Spinal cord (tissue), 10 donors: ENCODE results near the gene KLF16. TPM values are rescaled to one million over a fixed set of nuclear protein-coding genes. Genes with fewer than 3 reads are reported as not detected.
"Not testable (repeated sequence)": the region's sequence is repeated elsewhere in the genome, so short reads cannot be mapped to it uniquely, and the experiment has no call there.

ENCODE experiments used
- DNase-seq, 6 donors: peaks; one replicate each; pipeline versions ENCODE4 v3.0.0 to v3.0.0-alpha.2; 2013 to 2015; ENCODE audit warnings: low spot score in 6 of 6, low read depth in 4 of 6
- H3K27ac ChIP-seq: one replicate; pipeline ENCODE4 v1.5.1; 2013; ENCODE audit warnings: low read depth, low read length, control low read depth
- H3K27me3 ChIP-seq: one replicate; pipeline ENCODE4 v1.6.1; 2013; ENCODE audit warnings: low read length; ENCODE audit not compliant: control insufficient read depth, insufficient read depth
- H3K36me3 ChIP-seq: one replicate; pipeline ENCODE4 v1.6.1; 2013; ENCODE audit warnings: low read length; ENCODE audit not compliant: control insufficient read depth, insufficient read depth
- H3K4me1 ChIP-seq: one replicate; pipeline ENCODE4 v1.6.1; 2013; ENCODE audit warnings: low read length; ENCODE audit not compliant: control insufficient read depth, insufficient read depth
- H3K4me3 ChIP-seq: one replicate; pipeline ENCODE4 v1.5.1; 2013; ENCODE audit warnings: low read depth, low read length, control low read depth
- H3K9me3 ChIP-seq: one replicate; pipeline ENCODE4 v1.6.1; 2013; ENCODE audit warnings: low read length; ENCODE audit not compliant: control insufficient read depth, insufficient read depth
- WGBS: methylation state at CpG from one replicate; pipeline ENCODE4 v1.1.5; 2013; ENCODE audit warnings: missing lambda C conversion rate; ENCODE audit not compliant: insufficient coverage; 5-methylcytosine and 5-hydroxymethylcytosine counted together
- polyA plus RNA-seq, 2 donors: library from polyadenylated mRNA; unstranded; fragments of 120-200 nt; gene quantifications; one replicate each; pipeline ENCODE4 v1.2.1, GENCODE V29; 2013; ENCODE audit not compliant: insufficient read length in 2 of 2
- total RNA-seq, 2 donors: library from RNA; depleted of rRNA in 1 of 2; stranded (reverse); fragments of 120-200 nt in 1 of 2; fragments of >200 nt in 1 of 2; gene quantifications; one replicate each; pipeline versions ENCODE4 v1.2.3 to v1.2.4, GENCODE V29; 2013 to 2014
- donor health status: healthy.

Gene KLF16
- total and polyA plus RNA-seq, 4 donors, result 1.8 to 13.4 (median 7.3) TPM

DNA sequence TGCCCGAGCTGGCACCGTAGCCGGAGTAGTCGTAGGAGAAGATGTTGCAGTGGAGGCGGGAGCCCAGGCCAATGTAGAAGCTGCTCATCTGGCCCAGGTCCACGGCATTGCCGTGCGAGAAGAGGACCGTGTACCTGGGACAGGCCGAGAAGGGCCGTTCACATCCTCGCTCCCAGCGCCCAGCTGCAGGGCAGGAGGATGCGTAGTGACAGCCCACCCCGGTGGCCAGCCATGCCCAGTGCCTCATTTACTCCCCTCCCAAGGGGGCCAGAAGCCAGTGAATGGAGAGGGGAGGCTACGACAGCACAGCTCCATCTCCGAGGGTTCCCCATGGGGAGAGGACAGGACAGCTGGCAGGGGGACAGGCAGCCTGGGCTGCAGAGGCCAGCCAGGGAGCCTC is 16.6 kb upstream of the KLF16 start:
- not testable (repeated sequence) for H3K4me3 ChIP-seq

DNA sequence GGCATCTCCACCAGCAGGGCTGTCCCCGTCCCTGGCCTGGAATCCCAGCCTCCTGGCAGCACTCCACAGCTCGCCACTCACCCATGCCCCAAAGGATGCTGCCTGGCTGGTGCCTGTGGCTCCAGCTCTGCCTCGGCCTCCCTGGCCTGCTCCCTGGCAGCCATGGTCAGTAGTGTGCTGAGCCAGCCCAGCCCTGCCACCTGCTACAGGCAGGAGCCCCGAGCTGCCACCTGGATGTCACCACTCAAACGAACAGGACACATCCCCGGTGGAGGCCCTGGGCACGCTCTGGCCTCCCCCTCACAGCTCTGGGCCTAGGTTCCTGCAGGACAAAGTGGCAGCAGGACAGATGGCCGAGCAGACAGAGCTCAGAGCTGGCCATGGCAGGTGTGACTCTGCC is 15.2 kb upstream of the KLF16 start:
- 82% methylated on average over 6 of the region's 8 CpGs for WGBS
- not testable (repeated sequence) for H3K27ac ChIP-seq
- peaks cover 54% of the 10 kb centered on the region for H3K4me1 ChIP-seq

More for the DNA sequence above, 16.6 kb upstream of the KLF16 start:
- peaks cover 53% of the 10 kb centered on the region for H3K36me3 ChIP-seq
- not testable (repeated sequence) for H3K27me3 ChIP-seq, H3K9me3 ChIP-seq, DNase-seq, H3K27ac ChIP-seq
- H3K4me1 ChIP-seq, result peaks cover 62% of the 10 kb centered on the region
- WGBS, result 87% methylated on average over 8 of the region's 17 CpGs

DNA sequence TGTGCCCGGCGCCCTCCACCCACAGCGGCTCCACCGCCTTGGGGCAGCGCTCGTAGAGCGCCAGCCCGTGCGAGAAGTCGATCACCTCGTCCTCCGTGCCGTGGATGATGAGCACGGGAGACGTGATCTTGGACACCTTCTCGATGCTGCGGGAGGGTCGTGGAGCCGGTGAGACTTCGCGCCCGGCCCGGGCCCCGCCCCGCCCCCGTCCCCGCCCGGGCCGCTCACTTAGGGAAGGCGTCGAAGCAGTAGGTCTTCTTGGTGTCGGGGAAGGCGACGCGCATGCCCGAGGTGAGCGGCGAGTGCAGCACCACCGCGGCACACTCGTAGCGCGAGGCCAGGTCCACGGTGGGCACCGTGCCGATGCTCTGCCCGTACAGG is 13.9 kb upstream of the KLF16 start:
- H3K27ac ChIP-seq, H3K4me3 ChIP-seq, H3K27me3 ChIP-seq, H3K9me3 ChIP-seq, DNase-seq: not testable (repeated sequence)
- peaks cover 54% of the 10 kb centered on the region for H3K4me1 ChIP-seq
- WGBS, result 20% methylated on average over 18 of the region's 47 CpGs
- peaks cover 54% of the 10 kb centered on the region for H3K36me3 ChIP-seq

More for the DNA sequence above, 15.2 kb upstream of the KLF16 start:
- H3K9me3 ChIP-seq, H3K27me3 ChIP-seq, DNase-seq, H3K4me3 ChIP-seq: not testable (repeated sequence)
- peaks cover 53% of the 10 kb centered on the region for H3K36me3 ChIP-seq

DNA sequence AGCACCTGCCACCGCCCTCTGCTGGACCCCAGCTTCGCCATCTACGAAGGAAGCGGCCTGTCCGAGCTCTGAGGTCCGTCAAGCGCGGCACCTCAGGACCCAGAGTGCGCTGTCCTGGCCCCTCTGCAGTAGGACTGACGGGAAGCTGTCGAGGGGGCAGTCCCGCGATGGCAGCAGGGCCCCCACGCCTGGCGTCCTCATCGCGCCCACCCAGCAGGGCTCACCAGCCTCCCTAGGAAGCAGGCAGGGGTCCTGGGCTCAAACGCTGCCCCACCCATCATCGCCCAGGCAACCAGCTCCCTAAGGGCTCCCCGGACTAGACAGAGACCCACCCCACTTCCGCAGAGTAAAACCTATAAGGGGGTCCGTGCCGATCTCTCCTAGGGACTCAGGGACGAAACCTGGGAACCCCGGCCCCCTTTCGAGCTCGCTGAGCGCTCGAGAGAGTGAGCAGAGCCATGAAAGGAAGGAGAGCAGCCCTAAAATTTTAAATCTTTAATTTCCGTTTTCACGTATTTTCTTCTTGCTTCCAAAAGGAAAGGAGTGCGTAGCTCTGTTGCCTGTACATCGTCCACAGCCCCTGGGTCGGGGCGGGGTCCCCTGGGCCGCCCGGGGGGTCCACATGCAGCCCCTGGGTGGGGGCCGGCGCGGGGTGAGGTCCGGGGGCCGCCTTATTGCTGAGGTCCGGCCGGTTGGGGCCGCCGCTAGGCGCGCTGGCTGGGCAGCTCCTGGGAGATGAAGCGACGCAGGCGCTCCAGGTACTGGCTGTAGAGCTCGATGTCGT is 13.3 kb upstream of the KLF16 start:
- H3K9me3 ChIP-seq, H3K27me3 ChIP-seq: not testable (repeated sequence)
- H3K36me3 ChIP-seq, result peaks cover 53% of the 10 kb centered on the region
- peak overlapping the region; percentile 83 for H3K27ac ChIP-seq
- H3K4me1 ChIP-seq, result peaks cover 49% of the 10 kb centered on the region
- WGBS, result 8% methylated on average over 29 of the region's 53 CpGs
- peak in 1 of 6 donors; percentile 26 for DNase-seq
- peak overlapping the region; percentile 75 for H3K4me3 ChIP-seq

DNA sequence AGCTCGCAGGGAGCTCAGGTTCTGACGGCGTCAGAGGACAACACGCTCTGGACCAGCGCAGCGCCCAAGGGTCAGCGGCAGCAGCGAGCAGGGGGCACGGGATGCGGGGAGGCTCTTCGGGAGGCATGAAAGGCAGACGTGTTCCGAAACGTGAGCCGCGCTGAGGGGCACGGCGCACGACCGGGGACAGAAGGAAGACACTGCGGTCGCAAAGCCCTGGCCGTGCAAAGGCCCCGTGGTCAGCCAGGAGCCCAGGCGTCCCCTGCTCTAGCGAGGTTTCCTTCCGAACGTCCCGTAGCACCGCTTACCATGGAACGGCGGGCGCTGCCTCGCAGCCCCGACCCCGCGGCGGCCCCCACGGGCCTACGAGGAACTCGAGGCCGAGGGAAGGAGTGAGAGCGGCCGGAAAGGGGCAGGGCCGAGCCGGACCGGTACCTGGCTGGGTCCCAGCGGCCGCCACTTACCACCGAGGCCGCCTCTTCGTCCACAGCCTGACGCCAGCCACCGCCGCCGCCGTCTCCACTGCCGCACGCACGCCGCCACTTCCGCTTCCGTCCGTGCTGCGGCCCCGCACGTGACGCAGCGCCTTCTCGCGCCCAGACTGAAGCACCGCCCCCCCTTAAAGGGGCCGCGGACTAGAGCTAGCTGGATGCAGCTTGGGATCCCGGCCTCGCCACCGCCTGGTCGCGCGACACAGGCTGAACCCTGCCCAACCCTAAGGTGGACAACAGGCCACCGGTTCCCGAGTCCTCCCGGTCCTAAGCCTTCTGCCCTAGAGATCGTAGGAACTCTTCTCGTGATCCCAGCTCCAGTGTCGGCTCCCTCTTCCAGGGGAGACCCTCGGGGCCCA is 12.5 kb upstream of the KLF16 start:
- under 1% methylated on average over 87 of the region's 87 CpGs for WGBS

DNA sequence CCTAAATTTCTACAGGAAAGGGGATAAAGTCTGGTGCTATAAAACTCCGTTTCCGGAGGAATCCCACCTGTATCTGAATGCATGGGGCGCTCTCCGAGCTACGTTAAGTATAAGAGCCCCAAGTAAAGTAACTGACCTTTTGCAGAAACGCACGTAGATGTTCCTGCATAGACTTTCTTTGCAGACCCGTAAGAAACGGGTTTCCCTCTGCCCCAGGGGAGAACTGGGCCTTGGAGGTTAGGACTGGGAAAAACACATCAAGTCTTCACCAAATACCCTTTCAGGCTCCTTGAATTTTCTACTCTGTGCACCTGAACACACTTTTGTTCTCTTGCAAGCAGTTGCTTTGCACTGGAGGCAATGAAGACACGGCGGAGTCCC is 11.9 kb upstream of the KLF16 start:
- H3K9me3 ChIP-seq, DNase-seq, H3K27me3 ChIP-seq: not testable (repeated sequence)
- Histone ChIP-seq H3K27ac (peak overlapping the region; percentile 71), H3K36me3 (peaks cover 56% of the 10 kb centered on the region), H3K4me3 (peak overlapping the region; percentile 75), H3K4me1 (peaks cover 39% of the 10 kb centered on the region)
- under 1% methylated on average over 10 of the region's 11 CpGs for WGBS

More for the DNA sequence above, 12.5 kb upstream of the KLF16 start:
- peaks cover 56% of the 10 kb centered on the region for H3K36me3 ChIP-seq
- H3K4me1 ChIP-seq, result peaks cover 45% of the 10 kb centered on the region
- H3K9me3 ChIP-seq, result no peaks in the 10 kb centered on the region
- peak overlapping the region; percentile 83 for H3K27ac ChIP-seq
- DNase-seq, result peak; percentile 81 to 97 (median 88)
- H3K27me3 ChIP-seq, result no peaks in the 10 kb centered on the region
- peak overlapping the region; percentile 75 for H3K4me3 ChIP-seq

DNA sequence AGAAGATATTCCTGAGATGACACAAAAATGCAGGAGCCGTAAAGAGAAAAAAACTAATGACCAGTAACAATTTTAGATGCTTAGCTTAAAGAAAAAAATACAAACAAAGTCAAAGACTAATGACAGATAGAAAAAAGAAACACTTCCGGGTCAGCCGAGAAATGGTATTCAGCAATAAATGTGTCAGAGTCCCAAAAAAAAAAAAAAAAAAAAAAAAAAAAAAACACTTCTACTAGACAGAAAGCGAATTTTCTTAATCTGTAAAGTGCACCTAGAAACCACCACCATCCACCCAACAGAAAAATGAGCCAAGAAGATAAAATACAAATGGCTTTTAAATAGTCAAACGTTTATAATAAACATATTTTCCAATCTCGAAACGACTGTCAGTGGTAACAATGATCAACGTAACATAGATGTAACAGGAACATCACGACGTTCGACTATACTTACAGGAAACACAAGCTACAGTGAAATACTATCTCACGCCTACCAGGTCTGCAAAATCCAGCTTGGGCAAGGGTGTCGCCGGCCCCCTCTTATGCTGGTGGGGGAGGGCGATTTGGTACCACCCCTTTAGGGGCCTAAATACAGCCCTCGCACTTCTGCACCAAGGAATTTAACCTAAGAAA is 11.3 kb upstream of the KLF16 start:
- DNase-seq, result no peak
- peaks cover 53% of the 10 kb centered on the region for H3K36me3 ChIP-seq

DNA sequence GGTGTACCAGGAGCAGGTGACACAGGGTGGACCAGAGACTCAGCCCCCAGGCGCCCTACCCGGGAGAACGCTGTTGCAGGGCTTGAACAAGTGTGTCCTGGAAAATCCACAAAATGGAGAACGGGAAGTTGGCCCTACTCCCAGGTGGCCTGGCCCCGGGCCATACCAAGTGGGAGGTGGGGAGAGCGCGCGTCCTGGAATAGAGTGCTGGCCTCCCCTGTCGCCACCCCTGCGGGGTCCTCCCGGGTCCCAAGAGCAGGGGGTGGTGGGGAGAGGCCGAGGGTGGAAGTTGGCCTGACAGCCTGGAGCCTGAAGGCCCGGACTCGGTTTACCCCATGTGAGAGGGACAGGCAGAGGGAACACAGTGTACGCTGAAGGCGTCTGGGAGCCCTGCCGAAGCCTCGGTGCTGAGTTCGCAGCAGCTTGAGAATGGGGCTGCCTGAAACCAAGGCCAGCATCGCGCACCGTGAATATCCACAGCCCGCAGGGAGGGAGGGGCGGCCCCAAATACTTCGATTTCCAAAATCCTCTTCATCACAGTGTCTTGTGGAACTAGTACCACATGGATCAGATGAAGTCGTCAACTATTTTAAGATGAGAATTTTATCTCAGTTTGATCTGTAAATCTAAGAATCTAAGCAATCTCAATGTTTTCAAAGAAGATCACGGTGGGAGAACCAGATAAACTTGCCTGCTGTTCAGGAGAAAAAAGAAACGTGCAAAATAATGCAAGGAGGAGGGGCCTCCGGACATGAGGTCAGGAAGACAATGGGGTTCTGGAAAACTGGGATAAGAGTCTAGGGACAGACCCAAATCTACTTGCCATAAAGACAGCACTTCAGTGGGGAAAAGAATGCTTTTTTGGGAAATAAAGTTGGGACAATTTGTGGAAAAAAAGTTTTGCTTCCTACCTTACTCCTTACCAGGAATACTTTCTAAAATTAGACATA is 10.4 kb upstream of the KLF16 start:
- H3K4me3 ChIP-seq, result no peak overlapping the region
- peak overlapping the region; percentile 33 for H3K27ac ChIP-seq
- peaks cover 35% of the 10 kb centered on the region for H3K4me1 ChIP-seq
- no peaks in the 10 kb centered on the region for H3K27me3 ChIP-seq
- no peaks in the 10 kb centered on the region for H3K9me3 ChIP-seq
- DNase-seq, result no peak
- H3K36me3 ChIP-seq, result peaks cover 48% of the 10 kb centered on the region
- WGBS, result 72% methylated on average over 24 of the region's 29 CpGs

More for the DNA sequence above, 11.3 kb upstream of the KLF16 start:
- Histone ChIP-seq H3K4me1 (peaks cover 35% of the 10 kb centered on the region), H3K27ac (no peak overlapping the region), H3K27me3 (no peaks in the 10 kb centered on the region), H3K4me3 (peak overlapping the region; percentile 75), H3K9me3 (no peaks in the 10 kb centered on the region)
- 49% methylated on average over 6 of the region's 16 CpGs for WGBS
